ENCODE results near the gene RHBDD1.
A peak's percentile ranks its signal among the peaks of the same experiment; 100 is the strongest.

Gene RHBDD1

DNA sequence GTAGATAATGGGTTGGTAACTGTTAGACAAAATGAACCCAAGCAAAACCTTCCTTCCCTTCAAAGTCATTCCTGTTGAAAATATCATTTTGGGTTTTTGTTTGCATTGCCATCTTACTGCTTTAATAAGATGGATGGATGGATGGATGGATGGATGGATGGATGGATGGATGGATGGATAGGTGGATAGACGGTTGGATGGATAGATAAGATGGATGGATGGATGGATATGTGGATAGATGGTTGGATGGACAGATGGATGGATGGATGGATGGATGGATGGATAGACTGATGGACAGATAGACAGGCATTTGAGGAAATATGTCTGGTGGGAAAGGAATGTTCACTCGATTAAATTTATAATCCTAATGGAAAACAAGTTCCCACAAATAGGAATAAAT is 194.9 kb downstream of the RHBDD1 start:
- no peak for DNase-seq (ENCODE audit: low read depth, low spot score)

DNA sequence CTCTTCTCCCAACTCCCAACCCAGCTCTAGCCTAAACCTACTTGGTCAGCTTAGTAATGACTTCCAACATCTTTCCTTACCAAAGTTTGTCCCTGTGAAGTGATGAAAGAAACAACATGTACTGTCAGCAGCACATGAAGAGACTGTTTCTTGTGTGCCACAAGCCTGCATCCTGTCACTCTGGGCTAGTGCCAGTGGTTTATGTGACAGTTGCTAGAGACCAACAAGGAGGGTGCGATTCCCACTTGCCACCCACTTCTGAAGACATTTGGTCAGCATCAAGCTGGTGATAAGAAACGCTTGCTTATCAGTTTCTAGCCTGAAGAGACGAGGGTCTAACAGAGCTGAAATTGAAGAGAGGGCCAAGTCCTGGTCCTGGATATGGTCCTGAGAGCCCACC is 195.5 kb downstream of the RHBDD1 start:
- DNase-seq (ENCODE audit: low read depth, low spot score): no peak

GRCh38 chr2:227033471-227034148 is 197.8 kb downstream of the RHBDD1 start:
- DNase-seq (ENCODE audit: low read depth, low spot score): peak; percentile 89

DNA sequence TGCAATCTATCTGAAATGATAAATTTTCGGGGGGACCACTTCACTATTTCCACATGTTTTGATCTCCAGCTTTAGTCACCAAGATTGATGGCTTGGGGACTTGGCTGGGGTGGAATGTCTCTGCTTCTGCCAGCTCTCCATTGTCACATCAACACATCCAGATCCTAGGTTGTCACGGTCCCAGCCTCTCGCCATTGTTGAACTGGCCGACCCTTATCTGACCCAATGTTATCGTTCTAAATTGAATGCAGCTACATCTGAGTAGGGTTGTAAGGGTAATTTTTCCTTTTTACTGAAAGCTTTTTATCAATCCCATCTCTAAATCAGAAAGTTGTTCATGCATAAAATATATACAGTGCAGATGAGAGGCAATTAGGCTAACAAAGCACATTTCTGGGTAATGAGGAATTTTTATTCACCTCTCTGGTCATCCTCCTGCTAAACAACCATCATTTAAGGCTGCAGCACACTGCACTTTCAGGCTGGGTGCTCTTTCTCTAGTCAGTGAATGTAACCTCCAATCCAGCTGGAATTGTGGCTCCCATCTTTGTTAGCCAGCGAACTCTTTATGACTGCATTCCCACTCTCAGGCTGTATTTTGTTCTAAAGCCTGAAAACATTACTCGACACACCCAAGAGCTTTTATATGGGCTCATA is 200.0 kb downstream of the RHBDD1 start:
- no peak for DNase-seq (ENCODE audit: low read depth, low spot score)

DNA sequence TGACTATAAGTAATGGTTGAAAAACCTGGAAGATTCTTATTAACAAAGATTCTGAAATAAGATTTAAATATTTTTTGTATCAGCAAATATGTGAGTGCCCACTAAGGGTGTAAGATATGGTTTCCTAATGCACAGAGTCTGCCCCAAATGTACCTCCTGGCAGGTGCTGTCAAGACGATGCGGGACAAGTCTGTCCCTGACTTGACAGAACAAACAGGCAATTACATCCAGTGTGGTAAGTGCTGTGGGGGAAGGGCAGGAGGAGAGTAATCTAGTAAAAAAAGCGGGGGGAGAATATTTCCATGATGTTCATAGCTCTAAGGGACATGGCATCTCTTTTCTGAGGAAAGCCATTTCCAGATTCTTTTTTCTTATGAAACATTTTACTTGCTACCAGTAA is 200.7 kb downstream of the RHBDD1 start:
- DNase-seq (ENCODE audit: low read depth, low spot score): no peak

DNA sequence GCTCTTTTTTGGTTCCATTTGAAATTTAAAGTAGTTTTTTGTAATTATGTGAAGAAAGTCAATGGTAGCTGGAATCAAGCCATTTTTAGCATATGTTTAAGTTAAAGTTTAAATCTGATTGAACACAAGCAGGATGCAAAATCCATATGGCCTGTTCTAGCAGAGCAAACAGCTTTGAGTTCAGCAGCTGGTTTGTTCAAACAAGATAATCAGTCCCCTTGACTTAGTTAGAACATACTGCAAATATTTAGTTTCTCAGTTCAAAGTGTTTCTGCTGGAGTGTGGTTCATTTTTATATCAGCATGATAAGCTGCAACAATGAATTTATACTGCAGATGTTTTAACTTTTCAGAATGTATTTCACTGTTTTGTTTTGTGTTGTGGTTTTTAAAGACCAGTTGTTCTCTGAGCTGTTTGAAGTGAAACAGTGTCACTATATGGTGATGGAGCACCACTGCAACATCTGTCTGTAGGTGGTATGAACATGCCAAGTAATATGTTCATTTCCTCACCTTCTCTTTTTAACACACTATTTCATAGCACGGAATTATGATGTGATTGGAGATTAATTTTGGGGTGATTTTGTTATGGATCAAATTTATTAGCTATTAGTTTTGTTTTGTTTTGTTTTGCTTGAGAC is 202.8 kb downstream of the RHBDD1 start:
- DNase-seq (ENCODE audit: low read depth, low spot score): no peak

GRCh38 chr2:227043981-227044380 is 208.1 kb downstream of the RHBDD1 start:
- no peak for DNase-seq (ENCODE audit: low read depth, low spot score)
